COLO668 (cell line): Measurements from ENCODE around the gene KCTD10.
"Not testable (repeated sequence)": the region's sequence is repeated elsewhere in the genome, so short reads cannot be mapped to it uniquely, and the experiment has no call there.

Source experiments
- DNase-seq: peaks from one replicate; lab custom pipeline; 2025; ENCODE audit not compliant: unreplicated experiment; lab: John Stamatoyannopoulos, UW

The KCTD10 gene

DNA sequence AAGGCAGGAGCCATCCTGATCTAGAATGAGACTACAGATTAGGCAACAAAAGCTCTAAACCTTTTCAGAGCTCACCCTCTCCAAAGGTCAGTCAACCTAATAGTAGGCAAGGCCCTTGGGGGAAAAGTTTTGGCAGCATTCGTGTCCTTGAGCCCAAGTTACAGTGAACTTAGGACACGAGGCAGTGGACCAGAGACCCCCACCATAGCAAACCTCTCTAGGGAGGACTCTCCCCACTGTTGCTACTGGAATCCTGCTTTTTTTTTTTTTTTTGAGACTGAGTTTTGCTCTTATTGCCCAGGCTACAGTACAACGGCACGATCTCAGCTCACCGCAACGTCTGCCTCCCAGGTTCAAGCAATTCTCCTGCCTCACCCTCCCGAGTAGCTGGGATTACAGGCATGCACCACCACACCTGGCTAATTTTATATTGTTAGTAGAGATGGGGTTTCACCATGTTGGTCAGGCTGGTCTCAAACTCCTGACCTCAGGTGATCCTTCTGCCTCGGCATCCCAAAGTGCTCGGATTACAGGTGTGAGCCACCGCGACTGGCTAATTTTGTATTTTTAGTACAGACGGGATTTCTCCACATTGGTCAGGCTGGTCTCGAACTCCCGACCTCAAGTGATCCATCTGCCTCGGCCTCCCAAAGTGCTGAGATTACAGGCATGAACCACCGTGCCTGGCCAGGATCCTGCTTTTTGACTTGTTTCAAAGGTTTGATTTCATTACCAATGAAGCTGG lies 3.4 kb downstream of the KCTD10 start:
- not testable (repeated sequence) for DNase-seq

DNA sequence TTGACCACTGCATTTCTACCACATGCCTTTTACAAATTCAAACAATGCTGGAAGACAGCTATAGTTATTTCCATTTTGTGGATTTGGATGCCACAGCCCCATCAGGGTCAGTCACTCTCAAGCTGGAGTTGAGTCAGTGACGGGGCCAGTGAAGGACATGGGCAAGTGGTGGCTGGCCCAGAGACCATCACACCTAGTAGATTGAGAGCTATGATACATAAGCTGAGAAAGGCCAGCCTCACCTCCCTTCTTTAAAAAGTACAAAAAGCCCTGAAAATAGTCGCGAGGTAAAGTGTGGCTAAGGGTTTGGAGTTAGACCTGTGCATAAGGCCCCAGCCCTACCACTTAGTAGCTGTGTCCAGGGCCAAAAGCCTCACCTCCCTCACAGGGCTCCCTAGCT lies 4.1 kb downstream of the KCTD10 start:
- DNase-seq: no peak

DNA sequence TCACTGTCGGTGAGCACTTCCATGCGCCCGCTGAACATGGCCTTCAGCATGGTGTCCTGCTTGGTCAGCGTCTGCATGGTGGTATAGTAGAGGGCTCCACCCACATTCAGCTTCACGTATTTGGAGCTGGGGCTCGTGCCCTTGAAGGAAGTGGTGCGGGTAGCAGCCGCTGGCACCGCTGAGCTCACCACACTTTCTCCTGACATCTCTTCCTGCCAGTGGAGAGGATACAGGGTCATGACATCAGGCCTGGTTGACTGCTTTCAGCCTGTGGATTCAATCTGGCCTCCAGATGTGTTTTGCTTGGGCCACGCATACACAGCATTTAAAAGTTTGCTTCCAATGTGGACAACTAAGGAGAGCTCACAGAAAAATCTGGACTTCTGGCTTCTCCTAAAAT lies 7.6 kb downstream of the KCTD10 start:
- no peak for DNase-seq

DNA sequence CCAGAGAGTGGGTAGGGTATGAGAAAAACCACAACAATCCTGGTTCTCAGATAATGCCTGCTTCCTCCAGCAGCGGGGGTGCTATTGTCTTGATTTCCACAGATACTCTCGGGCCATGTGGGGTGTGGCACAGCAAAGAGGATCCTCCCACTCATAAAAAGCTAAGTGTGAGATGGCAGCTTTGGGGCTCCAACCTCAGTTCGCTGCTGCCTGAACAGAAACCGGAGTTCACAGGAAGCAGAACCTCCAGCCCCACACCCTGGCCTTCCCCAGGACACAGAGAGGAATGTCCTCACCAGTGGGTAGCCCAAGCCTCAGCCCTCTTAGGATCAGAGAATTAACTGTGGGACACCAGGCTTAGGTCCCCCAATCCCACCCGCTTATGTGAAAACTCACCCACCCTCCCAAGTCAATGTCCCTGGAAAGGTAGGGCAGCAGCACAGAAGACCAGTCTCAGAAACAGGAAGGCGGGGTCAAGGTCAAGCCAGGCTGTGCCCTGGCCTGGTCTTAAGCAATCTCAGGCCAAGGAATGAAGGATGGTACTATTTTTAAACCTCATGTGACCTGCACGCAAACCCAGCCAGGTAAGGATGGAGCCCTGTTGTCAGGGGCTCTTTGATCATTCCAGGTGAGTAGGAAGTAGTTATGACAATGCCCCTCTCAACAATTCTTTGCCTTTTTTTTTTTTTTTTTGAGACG lies 9.0 kb downstream of the KCTD10 start:
- no peak for DNase-seq

DNA sequence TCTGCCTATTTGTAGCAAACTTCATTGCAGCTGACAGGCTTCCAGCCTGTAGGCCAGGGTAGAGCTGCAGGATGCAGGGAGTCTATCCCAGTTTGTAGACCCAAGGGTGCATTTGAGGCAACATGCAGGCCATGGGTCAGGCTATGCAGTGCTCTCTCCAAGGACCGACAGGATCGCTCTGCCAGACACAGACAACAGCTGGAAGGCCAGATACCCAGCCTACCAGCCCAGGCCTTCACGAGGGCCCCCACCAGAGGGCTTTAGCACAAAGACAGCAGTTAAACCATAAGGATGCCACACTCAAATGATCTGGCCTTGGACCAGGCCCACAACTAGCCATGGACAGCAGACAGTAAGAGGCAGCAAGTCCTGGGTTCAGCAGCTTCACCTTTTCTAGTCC lies 10.3 kb downstream of the KCTD10 start:
- no peak for DNase-seq

DNA sequence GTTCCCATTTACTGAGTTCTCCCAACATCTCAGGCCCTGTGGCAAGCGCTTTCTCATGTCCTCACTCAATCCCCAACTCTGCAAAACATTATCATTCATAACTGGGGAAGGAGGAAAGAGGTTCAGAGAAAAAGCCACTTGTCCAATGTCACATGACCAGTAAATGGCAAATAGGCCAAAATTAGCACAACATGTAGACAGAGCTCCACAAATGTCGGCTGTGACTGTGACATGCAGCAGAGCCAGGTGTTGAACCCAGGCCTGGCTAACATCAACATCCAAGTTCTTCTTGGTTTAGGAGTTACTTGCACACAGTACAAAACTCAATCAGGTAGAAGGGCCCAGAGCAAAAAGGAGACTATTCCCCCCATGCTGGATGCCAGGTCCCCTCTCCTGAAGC lies 10.8 kb downstream of the KCTD10 start:
- DNase-seq: no peak

DNA sequence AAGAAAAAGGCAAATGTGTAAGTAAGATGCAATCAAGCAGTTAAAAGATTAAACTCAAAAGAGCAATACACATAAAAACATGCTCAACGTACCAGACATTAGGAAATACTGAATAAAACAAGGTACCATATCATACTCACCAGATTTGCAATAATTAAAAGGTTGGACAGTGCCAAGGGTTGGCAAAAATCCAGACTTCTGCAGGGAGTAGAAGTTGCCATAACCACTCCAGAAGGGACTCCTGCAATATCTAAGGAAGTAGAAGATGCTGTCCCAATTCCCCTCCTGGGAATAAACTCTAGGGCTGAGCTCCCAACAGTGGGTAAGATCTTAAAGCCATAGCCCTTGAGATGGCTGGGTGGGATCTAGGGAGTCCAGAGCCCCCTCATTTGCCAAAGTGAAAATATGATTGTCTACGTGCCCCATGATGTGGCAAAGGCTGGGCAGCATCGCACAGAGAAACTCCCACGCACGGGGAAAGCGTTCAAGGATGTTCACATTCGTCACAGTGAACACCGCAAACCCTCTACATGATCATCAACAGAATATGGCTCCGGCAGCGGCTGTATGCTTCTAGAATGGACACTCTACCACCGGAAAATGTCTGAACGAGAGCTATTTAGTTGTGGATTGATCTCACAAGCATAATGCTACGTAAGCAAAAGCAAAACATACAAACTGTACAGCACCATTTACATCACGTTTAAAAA lies 12.3 kb downstream of the KCTD10 start:
- no peak for DNase-seq

DNA sequence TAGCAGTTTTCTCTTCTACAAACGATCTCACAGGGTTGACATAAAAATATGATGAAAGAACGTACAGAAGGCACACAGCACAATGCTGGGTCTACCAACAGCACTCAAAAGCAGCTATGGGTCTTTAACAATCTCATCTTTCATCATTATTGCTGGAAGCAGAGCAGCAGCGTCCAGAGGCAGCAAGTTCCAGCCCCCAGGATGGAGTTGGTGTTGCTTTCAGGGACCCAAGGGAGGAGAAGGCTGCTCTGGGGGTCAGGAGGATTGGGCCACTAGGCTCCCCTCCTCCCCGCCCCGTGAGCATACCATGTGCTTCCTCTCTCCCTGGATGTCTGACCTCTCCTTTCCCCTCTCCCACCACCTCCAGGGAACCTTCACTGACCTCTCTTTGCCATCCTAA lies 13.3 kb downstream of the KCTD10 start:
- no peak for DNase-seq

DNA sequence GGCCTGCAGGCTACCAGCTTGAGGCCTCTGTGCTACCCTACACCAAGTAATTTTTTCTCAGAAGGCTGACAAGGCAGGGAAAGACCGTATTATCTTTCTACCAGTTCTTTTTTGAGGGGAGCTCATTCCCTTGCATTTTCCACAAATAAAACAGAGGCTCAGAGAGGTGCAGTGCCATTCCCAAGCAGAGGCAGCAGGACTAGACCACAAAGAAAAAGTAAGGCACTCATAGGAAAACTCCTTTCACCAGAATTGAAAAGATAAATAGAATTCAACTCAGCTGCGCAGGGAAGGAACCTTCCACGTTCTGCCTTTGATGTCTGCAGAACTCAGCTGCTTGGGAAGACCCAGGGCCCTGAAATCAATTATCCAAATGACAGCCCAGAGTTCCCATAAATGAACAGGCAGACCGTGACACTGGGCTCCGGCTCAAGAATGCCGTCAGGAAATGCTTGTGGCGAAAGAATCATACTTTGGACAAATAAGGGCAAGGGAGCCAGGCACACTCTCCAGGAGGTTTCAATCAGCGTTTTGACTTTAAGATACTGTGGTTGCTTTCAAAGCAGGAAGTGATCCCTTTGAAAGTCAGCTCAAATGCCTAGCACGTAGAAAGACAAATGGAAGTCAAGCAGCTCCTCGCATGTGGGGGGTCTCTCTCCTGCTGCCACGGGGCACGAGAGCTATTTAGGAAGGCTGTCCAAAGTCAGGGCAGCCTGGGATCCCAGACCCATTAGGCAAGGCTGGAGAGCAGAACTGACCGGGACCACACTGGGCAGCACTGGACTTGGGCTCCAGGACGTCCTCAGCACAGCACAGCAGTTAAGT lies 14.0 kb downstream of the KCTD10 start:
- no peak for DNase-seq

DNA sequence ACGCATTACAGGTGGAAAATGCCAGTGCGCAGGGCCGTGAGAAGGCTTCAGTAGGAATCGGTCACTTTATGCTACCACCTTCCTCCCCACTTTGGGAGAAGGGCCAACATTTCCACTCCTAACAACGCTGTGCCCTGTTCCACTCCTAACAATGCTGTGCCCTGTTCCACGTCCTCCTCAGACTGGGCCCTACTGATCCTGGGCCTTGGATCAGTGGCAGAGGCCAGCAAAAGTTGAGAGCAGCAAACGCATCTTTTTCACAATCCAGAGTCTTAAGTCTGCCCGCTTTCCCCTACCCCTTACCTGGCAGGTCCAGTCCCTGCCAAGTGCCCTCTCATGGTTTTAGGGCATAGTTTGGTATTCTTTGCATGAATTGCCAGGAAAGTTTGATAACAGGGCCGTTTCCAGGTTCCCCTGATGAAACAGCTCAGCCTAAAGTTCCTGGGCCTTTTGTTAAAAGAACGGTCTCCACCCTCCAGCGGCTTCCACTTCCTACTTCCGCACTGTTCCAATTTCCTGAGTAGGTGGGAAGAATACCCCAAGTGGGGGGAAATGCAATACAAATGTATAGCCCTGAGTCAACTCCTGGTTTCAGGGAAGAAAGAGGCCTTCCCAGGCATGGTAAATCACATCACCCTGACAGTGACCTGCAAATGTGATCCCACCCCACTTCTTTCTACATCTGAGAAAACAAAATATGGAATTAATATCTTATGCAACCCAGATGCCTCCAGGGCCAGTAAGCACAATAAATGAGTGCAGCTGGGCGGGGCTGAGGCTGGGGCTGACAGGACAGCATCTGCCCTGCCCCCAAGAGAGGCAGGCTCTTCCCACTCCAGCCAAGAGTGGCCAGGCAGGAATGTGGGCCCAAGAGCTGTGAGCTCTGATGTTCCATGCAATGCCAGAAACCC lies 15.0 kb downstream of the KCTD10 start:
- DNase-seq: no peak

DNA sequence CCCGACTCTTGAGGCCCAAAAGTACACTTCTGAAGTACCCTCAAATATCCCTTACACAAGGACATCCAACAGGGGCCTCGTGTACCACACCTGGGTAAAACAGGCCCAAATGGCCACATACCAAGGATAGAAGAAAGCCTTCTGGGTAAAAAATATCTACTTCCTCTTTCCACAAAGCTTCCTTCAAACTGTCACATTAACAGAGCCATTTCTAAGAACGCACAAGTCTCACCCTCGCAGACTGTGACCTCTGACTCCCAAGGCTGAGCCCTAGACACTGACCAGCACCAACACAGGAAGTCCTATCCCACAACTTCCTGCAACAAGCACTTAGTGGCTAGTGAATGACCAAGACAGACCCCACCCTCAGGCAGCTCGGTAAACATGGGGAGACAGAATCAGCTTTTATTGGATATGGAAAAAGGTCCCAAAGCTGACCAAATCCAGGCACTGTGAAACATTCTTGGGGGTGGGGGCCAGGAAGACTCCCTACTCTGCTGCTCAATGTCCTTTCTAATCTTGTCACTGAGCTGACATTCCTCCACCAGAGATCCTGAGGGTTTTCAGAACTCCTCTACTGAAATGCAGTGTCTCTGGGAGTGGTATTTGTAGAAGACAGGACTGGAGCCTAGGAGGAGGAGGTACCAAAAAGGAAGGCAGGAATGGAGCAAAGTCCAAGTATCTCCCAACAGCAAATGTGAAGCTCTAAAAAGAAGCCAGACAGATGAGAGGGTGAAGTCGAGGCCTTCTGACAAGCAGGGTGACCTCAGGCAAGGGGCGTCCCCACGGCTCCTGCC lies 15.9 kb downstream of the KCTD10 start:
- no peak for DNase-seq

DNA sequence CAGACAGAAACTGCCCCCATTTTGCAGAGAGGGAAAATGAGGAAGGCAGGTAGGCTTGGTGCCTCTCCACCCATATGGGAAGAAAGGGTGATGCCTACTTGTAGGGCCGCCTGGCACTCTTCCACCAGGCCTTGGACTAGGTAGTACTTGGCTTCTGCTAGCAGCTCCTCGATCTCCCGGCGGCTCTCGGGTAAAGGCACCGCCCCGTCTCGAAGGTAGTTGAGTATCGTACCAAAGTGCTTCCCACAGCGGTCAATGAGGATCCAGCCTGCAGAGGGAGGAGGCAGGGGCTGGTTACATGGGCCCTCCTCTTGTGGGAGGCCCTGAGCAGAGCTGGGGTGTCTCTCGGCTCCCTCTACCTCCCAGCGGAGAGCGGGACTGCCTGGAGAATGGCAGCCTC lies 16.6 kb downstream of the KCTD10 start:
- DNase-seq: no peak

DNA sequence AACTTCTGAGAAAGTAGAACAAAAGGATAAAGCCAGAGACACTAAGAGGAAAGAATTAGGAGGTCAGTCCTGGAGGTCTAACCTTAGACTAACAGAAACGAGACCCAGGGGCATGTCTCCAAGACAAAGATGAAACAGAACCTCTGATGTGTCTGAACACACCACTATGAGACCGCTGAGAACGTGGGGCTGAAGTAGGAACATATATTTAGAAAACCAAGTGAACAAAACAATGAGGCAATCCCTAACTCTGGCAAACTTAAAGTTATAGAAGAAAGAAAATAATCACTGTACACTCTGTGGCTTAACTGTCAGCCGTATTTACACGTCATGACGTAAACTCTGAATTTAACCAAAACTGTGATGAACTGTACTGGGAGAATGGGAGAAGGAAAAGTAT lies 17.9 kb downstream of the KCTD10 start:
- DNase-seq: no peak

DNA sequence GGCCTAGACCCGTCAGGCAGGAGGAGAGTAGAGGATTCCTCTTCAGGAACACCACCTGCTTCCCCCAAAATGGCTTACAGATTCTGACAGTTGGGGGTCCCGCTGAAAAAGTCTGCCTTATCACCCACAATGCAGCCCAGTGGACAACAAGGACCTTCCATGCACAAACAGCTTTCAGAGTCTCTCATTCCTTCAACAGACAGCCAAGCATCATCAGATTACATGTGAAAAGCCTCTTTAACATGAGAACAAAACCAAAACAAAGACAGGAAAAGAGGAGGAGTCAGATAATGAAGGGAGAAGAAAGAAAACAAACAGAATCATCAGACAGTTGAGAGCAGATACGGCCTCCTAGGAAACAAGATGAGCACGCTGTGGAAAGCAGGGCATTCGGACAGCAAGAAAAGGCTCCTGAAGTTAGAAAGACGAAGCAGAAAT lies 18.3 kb downstream of the KCTD10 start:
- DNase-seq: no peak

DNA sequence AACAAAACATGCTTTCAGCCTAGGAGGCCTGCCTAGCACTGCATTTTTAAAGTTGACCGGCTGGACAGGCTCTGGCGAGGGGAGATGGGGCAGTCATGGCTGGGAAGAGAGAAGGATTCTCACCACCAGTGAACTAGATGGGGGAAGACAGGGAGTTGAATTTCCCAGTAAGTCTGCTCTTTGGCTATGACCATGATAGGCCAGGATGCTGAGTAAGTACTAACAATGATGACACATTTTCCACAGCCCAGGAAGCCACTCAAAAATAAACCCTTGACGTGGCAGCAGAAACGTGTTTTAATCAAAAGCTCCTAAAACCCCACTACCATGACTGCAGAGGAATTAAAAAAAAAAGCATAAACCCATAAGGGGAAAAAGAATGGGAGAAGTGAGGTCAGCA lies 19.0 kb downstream of the KCTD10 start:
- DNase-seq: no peak

DNA sequence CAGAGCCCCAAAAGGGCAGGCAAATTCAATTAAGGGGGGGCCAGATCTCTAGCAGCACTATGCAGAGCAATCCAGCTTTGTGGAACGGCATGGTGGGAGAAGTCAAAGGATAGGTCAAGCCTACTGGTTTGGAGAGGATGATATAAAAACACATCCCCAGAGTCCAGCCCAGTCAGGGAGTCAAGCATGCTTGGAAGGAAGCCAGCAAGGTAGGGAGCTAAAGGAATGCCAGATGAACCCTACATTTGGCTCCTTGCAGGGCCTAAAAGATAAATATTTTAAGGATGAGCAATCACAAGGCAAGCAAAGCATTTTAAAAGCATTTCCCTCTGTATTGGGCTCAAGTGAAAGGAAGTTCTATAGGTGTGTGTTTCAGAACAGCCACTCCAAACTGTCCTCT lies 21.4 kb downstream of the KCTD10 start:
- no peak for DNase-seq

DNA sequence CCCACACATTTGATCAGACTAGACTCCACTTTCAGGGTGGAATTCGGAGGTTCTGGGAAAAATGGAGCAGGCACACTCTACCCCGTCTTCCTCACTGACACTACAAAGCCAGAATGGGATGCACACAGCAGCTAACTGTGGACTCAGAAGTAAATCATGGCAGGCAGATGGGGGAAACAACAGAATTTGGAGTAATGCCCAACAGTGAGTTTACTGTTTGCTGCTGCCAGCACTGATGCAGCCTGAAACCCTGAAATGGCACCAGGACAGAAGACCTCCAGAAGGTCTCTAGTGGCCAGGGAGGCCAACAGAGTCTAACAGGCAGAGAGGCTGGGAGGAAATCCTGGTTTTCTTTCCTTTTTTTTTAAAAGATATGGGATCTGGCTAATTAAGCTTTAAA lies 24.6 kb downstream of the KCTD10 start:
- DNase-seq: no peak

DNA sequence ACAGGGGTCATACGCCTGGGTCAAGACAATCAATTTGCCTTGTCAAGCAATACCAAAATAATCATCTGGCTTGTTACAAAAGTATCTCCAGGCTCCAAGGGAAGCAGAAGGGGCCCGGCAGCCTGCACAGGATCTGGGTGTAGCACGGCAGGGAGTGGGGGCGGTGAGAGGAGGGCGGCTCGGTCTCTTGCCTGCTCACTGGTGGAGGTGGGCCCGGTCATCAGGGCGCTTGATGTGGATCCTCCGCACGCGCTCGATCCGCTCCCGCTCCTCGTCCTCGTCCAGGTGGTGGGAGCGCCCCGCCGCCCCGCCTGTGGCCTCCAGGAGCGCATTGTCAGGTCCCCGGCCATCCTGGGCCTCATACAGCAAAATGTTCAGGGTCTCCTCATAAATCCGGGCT lies 25.7 kb downstream of the KCTD10 start:
- no peak for DNase-seq

DNA sequence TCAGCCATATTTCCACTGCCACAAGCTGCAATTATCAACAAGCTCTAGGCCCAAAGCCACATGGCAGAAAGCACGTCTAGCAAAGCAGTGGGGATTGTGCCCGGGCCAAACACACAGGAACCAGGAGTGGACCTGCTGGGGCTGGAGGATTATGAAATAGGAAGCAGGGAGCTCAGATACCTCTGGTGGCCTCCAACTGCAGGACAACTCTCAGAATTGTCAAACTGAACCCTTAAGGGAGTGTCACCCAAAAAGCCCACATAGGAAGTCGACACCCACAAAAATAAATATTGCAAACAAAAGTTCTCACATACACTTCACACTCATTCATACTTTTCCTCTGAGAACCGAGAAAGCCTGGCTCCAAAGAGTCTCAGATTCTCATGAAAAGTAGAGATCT lies 26.1 kb downstream of the KCTD10 start:
- no peak for DNase-seq
